Measurements from ENCODE around the gene PEPD. TPM values are rescaled to one million over a fixed set of nuclear protein-coding genes. Genes with fewer than 3 reads are reported as not detected.

The PEPD gene
- total RNA-seq, 1 experiment from 2014 or later, result 116 TPM

GRCh38 chr19:33508941-33509614, 12.5 kb downstream of the PEPD start:
- no peaks in the 10 kb centered on the region for H3K4me1 Mint-ChIP-seq (ENCODE audit: low read depth, unreplicated experiment)
- peaks cover 13% of the 10 kb centered on the region for H3K36me3 Mint-ChIP-seq (ENCODE audit: insufficient read depth, unreplicated experiment)
- Histone ChIP-seq H3K9me3 (no peaks in the 10 kb centered on the region), H3K36me3 (ENCODE audit: control insufficient read depth, insufficient read depth, low read length) (peaks cover 1% of the 10 kb centered on the region), H3K27me3 (replicated peaks; ENCODE audit: control insufficient read depth, insufficient read depth, low read length) (no peaks in the 10 kb centered on the region), H3K4me3 (ENCODE audit: low read depth, low read length) (no peak overlapping the region), H3K4me1 (no peaks in the 10 kb centered on the region)
- H3K4me3 Mint-ChIP-seq (ENCODE audit: unreplicated experiment), result no peak overlapping the region
- DNase-seq, result no peak
- H3K27me3 Mint-ChIP-seq (ENCODE audit: insufficient read depth, unreplicated experiment), result no peaks in the 10 kb centered on the region
- H3K9me3 Mint-ChIP-seq (ENCODE audit: unreplicated experiment), result no peaks in the 10 kb centered on the region
- no peak for TF ChIP-seq CTCF (IDR thresholded peaks at IDR 0.05; ENCODE audit: insufficient read depth in 1 of 2, low read depth in 1 of 2, low read length in 1 of 2, severe bottlenecking in 1 of 2, unreplicated experiment in 1 of 2)
- BruUV-seq (replicated peaks), result no TSS peak
- intact Hi-C loops (cut with micrococcal nuclease; ENCODE audit: unreplicated experiment), result no loop called here
- ChIA-PET POLR2A (interaction anchor here (0.6 kb wide), 1 partner anchor 13 kb away, joined by 3 read pairs; no protein-coding TSS in a partner anchor), CTCF (interaction anchor here (0.6 kb wide), 1 partner anchor 78 kb away, joined by 3 read pairs; no protein-coding TSS in a partner anchor)
- H3K27ac Mint-ChIP-seq (ENCODE audit: unreplicated experiment), result no peak overlapping the region

- Mint-ChIP-seq H3K4me3 (ENCODE audit: unreplicated experiment) (no peak overlapping the region), H3K9me3 (ENCODE audit: unreplicated experiment) (no peaks in the 10 kb centered on the region), H3K27ac (ENCODE audit: unreplicated experiment) (no peak overlapping the region), H3K36me3 (ENCODE audit: insufficient read depth, unreplicated experiment) (peaks cover 11% of the 10 kb centered on the region), H3K27me3 (ENCODE audit: insufficient read depth, unreplicated experiment) (no peaks in the 10 kb centered on the region), H3K4me1 (ENCODE audit: low read depth, unreplicated experiment) (no peaks in the 10 kb centered on the region)
- H3K4me1 ChIP-seq, result no peaks in the 10 kb centered on the region
- TF ChIP-seq CTCF (IDR thresholded peaks at IDR 0.05; ENCODE audit: insufficient read depth in 1 of 2, low read depth in 1 of 2, low read length in 1 of 2, severe bottlenecking in 1 of 2, unreplicated experiment in 1 of 2), result no peak
- BruUV-seq (replicated peaks), result no TSS peak
- H3K27me3 ChIP-seq (replicated peaks; ENCODE audit: control insufficient read depth, insufficient read depth, low read length), result no peaks in the 10 kb centered on the region
- peaks cover 1% of the 10 kb centered on the region for H3K36me3 ChIP-seq (ENCODE audit: control insufficient read depth, insufficient read depth, low read length)
- CTCF ChIA-PET, result interaction anchor here (0.6 kb wide), 1 partner anchor 77 kb away, joined by 3 read pairs; no protein-coding TSS in a partner anchor
- POLR2A ChIA-PET, result no interaction called here
- intact Hi-C loops (cut with micrococcal nuclease; ENCODE audit: unreplicated experiment), result no loop called here
- DNase-seq, result no peak
- H3K9me3 ChIP-seq, result no peaks in the 10 kb centered on the region
- no peak overlapping the region for H3K4me3 ChIP-seq (ENCODE audit: low read depth, low read length)
These were observed 13.2 kb downstream of the PEPD start for GRCh38 chr19:33508431-33508830.

GRCh38 chr19:33508009-33508408, 13.6 kb downstream of the PEPD start:
- Histone ChIP-seq H3K4me1 (no peaks in the 10 kb centered on the region), H3K27me3 (replicated peaks; ENCODE audit: control insufficient read depth, insufficient read depth, low read length) (no peaks in the 10 kb centered on the region), H3K4me3 (ENCODE audit: low read depth, low read length) (no peak overlapping the region), H3K9me3 (no peaks in the 10 kb centered on the region), H3K36me3 (ENCODE audit: control insufficient read depth, insufficient read depth, low read length) (peaks cover 1% of the 10 kb centered on the region)
- BruUV-seq (replicated peaks), result no TSS peak
- no peaks in the 10 kb centered on the region for H3K4me1 Mint-ChIP-seq (ENCODE audit: low read depth, unreplicated experiment)
- no peak overlapping the region for H3K4me3 Mint-ChIP-seq (ENCODE audit: unreplicated experiment)
- no peak for TF ChIP-seq CTCF (IDR thresholded peaks at IDR 0.05; ENCODE audit: insufficient read depth in 1 of 2, low read depth in 1 of 2, low read length in 1 of 2, severe bottlenecking in 1 of 2, unreplicated experiment in 1 of 2)
- H3K27ac Mint-ChIP-seq (ENCODE audit: unreplicated experiment), result no peak overlapping the region
- no peaks in the 10 kb centered on the region for H3K27me3 Mint-ChIP-seq (ENCODE audit: insufficient read depth, unreplicated experiment)
- peaks cover 8% of the 10 kb centered on the region for H3K36me3 Mint-ChIP-seq (ENCODE audit: insufficient read depth, unreplicated experiment)
- H3K9me3 Mint-ChIP-seq (ENCODE audit: unreplicated experiment), result no peaks in the 10 kb centered on the region
- no peak for DNase-seq
- ChIA-PET CTCF (no interaction called here), POLR2A (no interaction called here)
- intact Hi-C loops (cut with micrococcal nuclease; ENCODE audit: unreplicated experiment), result no loop called here
